Globus pallidus (tissue), 1 donor: ENCODE data around the gene TTYH1.

ENCODE experiments used
- DNase-seq: peaks from one replicate; pipeline ENCODE4 v3.0.0-alpha.2; 2015; ENCODE audit warnings: low spot score

TTYH1 gene

DNA sequence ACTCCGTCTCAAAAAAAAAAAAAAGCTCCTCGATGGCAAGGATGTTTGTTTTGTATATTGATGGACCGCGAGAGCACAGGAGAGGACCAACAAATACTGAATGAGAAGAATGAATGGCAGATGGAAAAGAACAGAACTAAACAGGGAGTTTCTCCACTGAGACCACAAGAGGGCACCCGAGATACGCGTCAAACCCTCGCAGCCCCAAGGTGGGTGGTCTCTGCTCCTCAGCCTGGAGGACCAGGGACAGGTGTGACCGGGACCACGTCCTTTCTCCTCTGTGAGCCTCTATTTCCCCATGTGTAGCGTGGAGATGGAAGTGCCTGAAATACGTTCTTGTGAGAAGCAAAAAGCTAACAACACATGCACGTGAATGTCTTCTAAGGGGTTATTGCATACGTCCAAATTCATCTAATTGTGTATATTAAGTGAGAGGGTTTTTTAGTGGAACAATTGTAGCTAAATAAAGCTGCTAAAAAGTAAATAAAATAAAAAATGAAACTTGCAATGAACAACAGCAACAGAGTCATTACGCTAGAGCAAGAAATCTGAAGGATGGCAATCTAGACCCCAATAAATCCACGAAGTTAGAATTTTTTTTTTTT is 66.2 kb downstream of the TTYH1 start:
- DNase-seq = peak; percentile 35

DNA sequence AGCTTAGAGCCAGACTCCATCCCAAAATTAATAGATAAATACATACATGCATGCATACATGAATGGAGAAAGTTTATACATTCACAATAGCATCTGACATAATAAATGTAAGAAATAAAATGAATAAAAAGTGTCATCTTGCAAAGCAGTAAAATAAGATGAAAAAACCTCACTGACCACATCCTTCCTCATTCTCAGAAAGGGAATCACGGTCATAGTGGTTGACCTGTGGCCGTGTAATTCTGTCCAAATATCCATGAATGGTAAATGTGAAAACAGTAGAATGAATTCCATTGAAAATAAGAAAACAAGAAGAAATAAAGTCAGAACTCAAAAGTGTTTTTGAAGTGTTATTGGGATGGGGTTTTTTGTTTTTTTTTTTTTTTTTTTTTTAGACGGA is 67.6 kb downstream of the TTYH1 start:
- no peak for DNase-seq

DNA sequence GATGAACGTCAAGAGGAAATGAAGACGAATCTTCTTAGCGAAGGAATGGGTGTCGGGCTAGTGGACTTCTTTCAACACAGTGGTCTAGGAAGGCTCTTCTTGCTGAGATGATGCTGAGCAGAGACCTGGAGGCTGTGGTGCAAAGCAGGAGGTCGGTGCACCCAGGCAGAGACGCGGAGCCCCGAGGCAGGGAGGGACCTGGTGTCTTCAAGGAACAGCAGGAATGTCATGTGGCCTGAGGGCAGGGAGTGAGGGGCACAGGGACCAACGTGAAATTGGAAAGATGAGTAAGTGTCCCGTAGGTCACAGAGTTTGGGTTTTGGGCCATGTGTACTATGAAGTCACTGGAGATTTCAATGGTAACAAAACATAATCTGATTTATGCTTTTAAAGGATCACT is 69.2 kb downstream of the TTYH1 start:
- DNase-seq = no peak

DNA sequence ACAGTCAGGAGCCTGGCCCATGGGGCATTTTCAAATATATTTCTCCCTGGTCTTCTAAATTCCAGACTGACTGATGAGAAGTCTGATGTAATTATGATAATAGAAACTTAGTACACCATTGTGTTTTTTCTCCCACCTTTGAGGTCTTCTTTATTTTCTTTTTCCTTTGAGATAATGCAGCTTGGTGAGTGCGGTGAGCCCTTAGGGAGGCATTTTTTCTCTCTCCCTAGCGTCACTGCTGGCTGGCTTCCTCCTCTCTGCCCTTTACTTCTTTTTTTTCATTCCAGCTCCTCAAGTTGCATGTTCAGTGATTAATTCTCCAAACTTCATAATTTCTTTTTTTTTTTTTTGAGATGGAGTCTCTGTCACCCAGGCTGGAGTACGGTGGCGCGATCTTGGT is 70.6 kb downstream of the TTYH1 start:
- DNase-seq = no peak
